NCI-H2196 (cell line): ENCODE data around the gene PDXK.
"Not testable (repeated sequence)": the region's sequence is repeated elsewhere in the genome, so short reads cannot be mapped to it uniquely, and the experiment has no call there.

Source experiments
- DNase-seq: peaks from one replicate; lab custom pipeline; 2025; ENCODE audit not compliant: unreplicated experiment; lab: John Stamatoyannopoulos, UW

The PDXK gene

DNA sequence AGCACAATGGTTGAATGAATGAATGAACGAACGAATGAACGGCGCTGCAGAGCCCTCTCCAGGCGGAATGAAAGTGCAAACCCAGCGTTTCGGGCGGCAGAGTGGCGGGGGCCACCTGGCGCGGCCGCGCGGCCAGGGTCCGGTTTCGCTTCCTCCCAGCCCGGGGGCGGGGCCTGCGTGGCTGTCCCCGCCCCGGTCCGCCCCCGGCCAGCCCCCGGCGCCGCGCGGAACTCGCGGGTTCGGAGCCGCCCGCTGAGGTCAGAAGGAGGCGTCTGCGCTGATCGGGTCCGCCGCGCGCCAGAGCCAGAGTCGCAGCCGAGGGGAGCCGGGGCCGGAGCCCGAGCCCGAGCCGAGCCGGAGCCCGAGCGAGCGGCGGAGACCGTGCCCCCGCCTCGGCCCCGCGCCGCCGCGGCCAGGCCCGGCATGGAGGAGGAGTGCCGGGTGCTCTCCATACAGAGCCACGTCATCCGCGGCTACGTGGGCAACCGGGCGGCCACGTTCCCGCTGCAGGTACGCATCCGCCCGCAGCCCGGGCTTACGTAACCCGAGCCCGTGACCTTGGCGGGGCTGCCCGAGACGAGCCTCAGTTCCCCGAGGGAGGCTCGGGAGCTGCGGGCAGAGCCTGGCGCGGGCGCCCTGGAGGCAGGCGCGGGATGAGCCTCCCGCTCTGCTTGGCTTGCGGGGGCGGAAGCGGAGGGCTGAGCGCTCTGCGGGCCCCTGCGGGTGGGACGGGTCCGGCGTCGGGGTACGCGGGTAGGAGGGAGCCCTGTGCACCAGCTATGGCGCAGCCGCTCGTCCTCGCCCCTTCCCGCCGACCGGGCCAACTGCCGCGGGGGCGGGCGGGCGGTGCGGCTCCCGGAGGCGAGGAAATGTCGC, at the start of gene PDXK:
PDXK (plus strand) TSS at position 258 of the 876 bp plus-strand sequence; CDS start at position 424, 166 bp downstream.
- DNase-seq, result peak; percentile 88

DNA sequence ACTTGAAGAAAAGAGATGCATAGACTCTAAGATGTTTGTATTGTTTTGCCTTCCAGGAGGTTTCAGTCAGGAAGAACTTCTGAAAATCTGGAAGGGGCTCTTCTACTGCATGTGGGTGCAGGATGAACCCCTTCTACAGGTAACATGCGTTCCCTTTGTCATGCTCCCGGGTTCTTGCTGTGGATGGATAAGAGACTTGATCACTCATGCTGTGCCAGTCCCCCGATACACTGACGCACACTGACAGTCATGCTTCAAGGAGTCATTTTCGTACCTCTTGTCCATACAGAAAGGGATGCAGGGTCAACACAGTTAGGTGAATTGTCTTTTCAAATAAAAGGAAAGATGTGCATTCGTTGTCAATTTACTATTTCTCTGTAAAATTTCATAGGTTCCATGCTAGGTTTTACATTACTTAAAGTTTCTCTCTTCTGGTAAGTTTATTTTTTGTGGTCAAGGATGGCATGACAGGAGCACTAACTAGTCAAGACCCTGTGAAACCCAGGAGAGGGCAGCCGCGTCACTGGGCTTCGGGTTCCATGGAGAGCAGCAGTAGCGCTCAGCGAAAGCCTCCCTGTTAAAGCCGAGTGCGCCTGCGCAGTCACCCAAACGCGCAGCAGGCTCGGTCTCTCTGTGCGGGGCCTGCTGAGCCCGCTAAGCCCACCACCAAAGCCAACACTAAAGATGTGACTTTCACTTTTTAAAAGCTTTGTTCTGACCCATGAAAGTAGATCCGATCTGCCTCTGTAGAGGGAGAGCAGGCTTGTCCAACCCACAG, 48.9 kb upstream of the PDXK start:
- DNase-seq, result no peak

DNA sequence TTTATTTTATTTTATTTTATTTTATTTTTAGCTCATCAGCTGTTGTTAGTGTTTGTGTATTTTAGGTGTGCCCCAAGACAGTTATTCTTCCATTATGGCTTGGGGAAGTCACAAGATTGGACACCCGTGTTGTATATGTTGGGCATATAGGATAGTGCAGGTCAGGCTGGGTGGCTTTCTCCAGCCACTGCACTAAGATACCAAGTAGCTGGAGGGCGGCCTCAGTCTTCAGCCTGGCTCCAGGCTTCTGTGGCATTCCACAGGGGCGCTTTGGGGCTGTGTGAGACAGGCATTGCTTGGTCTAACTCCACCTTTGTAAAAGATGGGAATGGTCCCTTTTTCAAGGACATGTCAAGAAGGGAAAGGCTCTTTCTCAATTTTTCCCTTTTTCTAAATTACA, 43.1 kb upstream of the PDXK start:
- no peak for DNase-seq

DNA sequence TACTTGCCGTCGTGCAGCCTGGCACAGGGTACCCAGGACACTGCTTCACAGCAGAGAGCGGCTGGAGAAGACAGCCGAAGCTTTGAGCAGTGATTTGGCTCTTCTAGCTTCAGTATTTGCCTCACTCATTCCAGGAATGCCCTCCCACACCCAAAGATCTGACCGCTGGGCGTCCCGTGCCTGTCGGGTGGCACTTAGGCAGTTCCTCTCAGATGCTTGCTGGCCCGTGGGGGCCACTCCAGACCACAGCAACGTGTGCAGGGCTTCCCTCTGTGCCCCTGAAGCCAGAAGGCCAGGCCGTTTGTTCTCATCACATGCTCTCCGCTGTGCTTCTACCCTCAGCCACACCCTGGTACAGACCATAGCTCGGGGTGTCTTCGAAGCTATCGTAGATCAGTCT, 42.5 kb upstream of the PDXK start:
- no peak for DNase-seq

DNA sequence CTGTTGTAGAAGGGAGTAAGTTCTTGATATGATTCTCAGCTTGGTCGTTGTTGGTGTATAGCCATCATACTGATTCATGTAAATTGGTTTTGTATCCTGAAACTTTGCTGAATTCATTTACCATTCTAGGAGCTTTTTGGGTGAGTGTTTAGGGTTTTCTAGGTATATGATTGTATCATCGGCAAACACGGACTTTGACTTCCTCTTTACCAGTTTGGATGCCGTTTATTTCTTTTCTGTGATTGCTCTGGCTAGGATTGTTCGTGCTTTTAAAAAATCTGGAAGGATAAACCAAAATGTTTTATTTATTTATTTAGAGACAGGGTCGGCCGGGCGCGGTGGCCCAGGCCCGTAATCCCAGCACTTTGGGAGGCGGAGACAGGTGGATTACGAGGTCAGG, 39.0 kb upstream of the PDXK start:
- no peak for DNase-seq

DNA sequence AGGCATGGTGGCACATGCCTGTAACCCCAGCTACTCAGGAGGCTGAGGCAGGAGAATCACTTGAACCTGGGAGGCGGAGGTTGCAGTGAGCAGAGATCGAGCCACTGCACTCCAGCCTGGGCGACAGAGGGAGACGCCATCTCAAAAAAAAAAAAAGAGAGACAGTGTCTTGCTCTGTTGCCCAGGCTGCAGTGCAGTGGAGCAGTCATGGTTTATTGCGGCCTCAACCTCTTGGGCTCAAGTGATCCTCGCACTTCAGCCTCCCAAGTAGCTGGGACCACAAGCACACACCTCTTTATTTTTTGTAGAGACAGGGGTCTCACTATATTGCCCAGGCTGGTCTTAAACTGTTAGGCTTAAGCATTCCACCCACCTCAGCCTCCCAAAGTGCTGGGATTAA, 38.5 kb upstream of the PDXK start:
- not testable (repeated sequence) for DNase-seq

DNA sequence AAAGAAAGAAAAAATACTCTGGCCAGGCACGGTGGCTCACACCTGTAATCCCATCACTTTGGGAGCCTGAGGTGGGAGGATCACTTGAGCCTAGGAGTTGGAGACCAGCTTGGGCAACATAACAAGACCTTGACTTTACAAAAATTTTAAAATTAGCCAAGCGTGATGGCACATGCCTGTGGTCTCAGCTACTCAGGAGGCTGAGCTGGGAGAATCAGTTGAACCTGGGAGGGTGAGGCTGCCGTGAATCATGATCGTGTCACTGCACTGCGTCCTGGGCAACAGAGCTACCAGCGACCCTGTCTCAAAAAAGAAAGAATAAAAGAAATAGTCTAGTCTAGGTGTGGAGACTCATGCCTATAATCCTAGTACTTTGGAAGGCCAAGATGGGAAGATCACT, 37.3 kb upstream of the PDXK start:
- no peak for DNase-seq

DNA sequence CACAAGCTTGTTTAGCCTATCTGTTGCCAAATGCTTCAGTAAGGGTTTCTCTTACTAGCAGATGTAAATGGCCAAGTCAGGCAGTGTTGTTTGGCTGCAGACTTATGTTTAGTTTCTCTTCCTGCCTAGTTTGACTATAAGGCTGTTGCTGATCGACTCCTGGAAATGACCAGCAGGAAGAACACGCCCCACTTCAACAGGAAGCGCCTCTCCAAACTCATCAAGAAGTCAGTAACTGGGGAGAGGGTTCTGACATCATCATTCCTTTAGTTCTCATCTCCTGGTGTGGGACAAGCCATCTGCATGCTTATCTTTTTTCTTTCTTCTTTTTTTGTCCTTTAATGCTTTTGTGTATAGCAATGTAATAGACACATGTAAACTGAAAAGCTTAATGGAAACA, 34.5 kb upstream of the PDXK start:
- DNase-seq, result no peak

DNA sequence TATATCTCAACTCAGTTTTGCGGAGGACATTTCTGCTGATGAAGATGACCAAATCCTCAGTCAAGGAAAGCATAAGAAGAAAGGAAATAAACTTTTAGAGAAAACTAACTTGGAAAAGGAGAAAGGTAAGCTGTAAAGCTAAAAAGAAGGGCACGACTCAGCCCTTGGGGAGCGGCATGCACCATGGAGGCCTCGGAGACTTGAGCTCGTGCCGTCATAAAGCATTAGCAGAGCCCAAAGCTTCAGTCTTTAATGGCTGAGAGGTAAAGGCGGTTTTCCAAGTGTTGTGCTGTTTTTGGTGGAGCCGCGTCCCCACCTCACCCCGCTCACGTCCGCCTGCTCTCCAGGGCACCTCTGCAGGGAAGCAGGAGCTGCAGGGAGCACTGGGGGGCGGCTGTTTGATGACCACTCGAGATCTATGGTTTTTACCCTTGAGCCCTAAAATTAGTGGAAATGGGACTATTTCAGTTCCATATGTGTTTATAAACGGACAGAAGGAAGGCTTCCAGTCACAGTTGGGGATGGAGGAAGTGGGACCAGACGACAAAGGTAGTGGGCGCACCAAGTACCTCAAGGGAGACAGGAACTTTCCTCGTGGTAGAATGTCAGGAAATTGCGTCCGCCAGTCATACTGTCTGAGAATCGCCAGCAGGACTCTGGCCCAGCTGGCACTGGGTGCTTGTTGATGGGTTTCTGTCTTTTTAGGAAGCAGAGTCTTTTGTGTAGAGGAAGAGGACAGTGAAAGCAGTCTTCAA, 31.9 kb upstream of the PDXK start:
- no peak for DNase-seq

DNA sequence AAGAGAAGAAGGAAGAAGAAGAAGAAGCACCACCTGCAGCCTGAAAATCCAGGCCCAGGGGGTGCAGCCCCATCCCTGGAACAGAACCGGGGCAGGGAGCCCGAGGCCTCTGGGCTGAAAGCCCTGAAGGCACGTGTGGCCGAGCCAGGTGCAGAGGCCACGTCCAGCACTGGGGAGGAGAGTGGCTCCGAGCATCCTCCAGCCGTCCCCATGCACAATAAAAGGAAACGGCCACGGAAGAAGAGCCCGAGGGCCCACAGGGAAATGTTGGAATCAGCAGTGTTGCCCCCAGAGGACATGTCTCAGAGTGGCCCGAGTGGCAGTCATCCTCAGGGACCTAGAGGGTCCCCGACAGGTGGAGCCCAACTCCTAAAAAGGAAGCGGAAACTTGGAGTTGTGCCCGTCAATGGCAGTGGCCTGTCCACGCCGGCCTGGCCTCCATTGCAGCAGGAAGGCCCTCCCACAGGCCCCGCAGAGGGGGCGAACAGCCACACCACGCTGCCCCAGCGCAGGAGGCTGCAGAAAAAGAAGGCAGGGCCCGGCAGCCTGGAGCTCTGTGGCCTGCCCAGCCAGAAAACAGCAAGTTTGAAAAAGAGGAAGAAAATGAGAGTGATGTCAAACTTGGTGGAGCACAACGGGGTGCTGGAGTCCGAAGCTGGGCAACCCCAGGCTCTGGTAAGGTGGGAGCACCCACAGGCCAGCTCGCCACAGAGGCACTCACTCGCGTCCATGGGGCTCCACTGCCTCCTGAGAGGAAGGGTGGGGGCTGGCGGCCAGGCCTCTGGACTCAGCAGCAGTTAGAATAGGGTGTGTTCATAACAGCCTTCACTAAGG, 31.1 kb upstream of the PDXK start:
- DNase-seq, result no peak

DNA sequence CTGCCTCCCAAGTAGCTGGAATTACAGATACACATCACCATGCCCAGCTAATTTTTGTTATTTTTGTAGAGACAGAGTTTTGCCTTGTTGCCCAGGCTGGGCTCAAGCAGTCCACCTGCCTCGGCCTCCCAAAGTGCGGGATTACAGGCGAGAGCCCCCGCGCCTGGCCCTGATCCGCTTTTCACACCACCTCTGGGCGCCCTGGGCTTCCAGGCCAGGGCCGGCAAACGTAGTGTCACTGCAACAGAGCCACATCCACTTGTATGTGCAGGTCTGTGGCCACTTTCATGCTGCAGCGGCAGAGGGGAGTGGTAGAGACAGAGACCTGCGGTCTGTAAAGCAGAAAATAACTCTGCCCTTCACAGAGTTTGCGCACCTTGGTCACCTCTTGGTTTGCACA, 30.0 kb upstream of the PDXK start:
- DNase-seq, result no peak

DNA sequence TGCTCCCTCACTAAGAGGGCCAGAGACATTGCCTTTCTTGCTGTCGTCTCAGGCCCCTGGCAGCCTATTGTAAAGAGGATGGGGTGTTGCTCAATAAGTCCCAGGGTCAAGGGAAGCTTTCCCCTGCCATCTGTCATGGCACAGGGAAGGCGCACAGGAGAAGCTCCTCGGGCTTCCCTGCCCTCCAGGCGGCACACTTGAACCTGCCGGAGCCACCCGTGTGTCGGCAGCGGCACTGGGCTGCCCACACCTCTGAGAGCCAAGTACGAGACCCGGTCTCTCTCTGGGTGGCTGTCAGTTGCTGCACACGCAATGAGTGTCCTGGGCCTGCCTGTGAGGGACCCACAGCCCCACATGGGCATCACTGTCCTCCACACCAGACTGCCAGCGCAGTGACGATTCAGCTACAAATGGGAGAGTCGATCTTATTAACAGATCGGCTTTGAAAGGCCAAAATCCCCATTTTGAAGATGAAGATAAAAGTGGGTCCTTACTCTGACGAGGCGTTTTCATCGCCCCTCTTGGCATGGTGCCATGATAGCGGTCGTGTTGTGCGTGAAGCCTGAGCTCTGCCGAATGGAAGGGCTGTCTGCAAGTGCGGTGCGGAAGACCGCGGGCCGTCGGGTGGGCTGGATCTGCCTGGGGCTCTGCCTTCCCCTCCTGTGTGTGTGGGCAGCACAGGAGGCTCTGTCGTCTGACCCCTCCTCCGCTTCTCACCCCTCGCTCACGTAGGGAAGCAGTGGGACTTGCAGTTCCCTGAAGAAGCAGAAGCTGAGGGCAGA, 29.2 kb upstream of the PDXK start:
- DNase-seq, result no peak

DNA sequence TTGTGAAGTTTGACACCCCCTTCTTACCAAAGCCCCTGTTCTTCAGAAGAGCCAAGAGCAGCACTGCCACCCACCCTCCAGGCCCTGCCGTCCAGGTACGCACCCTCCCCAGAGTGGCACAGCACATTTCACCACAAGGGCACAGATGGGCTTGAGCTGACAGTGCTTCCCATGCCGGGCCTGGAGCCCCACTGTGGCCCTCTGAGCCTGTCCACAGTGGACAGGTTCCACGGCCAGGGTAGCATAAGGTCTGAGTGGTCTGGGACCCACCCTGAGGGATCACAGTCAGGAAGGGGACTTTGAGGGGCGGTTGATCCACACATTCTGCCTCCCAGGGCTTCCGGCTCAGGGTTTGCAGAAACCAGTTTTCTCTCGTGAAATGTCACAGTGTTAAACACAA, 28.6 kb upstream of the PDXK start:
- no peak for DNase-seq

DNA sequence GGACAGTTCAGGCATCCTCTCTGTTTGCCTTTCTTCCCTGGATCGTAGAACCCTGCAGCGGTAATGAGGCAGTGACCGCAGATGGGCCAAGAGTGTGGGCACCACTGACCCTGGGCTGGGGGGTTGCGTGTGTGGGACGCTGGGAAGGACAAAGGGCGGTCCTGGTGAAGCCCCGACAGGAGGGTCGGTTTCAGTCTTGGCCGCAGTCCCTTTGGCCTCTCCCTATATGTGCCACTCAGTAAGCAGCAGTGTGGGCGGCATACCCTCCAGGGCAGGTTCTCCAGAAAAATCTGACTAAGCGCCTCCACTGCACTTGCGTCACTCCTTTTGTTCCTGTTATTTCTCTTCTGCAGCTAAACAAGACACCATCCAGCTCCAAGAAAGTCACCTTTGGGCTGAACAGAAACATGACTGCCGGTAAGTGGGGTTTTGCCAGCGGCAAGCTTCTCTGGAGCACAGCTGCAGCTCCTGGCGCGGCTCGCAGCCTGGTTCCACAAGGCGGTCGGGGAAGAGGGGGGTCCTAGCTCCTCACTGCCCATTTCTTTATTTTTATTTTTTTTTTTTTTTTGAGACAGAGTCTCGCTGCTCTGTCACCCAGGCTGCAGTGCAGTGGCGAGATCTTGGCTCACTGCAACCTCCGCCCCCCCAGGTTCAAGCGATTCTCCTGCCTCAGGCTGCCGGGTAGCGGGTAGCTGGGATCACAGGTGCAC, 27.7 kb upstream of the PDXK start:
- no peak for DNase-seq

DNA sequence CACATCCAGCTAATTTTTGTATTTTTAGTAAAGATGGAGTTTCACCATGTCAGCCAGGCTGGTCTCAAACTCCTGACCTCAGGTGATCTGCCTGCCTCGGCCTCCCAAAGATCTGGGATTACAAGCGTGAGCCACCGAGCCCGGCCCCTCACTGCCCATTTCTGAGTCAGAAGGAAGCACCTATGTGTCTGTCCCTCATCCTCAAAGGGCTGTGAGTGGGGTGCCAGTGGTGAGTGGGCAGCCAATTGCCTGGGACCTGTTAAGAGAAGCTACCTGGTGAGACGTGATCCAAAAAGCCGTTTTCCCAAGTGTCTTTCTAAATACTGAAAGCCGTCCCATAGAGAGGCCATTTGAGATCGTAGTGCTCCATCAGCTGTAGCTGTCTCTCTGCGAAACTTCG, 27.1 kb upstream of the PDXK start:
- no peak for DNase-seq

DNA sequence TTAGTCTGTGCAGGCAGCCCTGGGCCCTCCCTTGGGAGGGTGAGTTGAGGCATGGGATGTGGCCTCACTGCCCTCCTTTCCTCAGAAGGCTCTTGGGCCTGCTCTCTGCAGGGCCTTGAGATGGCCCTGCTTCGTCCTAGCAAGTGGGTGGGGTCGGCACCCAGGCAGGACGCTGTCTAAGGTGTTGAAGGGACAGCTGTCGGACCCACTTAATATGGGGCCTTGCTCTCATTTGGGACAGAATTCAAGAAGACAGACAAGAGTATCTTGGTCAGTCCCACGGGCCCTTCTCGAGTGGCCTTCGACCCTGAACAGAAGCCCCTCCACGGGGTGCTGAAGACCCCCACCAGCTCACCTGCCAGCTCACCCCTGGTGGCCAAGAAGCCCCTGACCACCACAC, 26.0 kb upstream of the PDXK start:
- no peak for DNase-seq

DNA sequence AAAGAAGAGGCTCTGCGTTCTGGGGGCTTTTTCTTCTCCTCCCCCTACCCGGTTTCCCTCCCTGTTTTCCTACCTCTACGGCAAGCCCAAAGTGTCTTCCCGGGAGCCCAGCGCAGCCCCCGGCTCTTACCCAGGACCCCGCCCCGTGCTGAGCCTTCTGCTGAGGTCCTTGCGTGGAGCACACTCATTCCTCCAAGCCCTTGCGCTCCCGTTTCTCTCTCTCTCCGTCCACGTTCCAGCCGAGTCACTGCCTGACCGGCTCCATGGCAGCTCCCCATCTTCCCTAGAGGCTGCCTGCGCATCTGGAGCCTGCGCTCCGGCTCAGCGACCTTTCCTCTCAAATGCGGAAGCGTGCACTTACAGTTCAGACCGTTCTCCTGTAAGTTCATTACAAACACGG, 24.9 kb upstream of the PDXK start:
- no peak for DNase-seq

DNA sequence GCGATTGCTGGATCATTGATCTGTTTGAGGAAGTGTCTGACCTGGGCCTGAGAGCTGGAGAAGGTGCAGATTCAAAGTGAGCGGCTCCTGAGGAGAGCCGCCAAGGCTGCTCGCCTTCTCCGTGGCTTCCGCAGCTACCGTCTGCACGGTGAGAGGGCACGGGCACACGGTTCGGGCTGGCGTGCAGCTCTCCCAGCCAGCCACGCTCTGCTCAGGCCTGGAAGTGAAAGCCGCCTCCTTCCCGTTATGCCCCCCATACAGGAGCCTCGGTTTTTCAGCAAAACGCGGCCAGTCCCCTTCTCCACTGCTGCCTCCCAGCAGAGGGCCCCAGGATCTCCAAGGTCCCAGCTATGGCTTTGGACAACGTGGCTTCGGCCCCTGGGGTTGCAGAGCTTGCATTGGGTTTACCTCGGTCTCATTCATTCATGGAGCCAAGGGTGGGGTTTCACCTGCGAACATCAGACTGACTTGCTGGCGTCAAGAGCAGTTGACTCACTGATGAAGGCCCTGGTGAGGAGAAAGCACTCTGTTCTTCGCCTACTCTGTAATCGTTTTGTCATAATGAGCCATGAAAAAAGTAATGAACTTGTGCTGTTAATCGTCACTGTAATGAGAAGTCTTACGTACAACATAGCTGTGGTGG, 24.4 kb upstream of the PDXK start:
- no peak for DNase-seq

DNA sequence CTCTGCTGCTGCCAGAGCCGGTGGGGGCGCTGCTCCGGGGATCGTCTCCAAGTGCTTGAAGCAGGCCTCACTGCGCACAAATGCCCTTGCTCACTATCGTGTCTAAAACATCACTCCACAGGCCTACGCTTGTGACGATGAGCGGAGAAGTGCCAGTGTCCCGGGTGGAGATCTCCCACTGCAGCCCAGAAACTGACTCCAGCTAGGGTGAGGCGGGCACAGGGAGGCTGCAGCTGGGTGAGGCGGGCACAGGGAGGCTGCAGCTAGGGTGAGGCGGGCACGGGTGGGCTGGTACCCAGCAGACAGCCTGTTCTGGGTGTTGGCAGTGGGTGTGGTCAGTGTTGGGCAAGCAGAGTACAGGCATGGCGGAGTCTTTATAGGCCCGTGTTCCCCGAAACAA, 22.7 kb upstream of the PDXK start:
- DNase-seq, result no peak
